Liver (tissue), 9 donors: ENCODE data around the gene SPATA31E1. TPM values are rescaled to one million over a fixed set of nuclear protein-coding genes. Genes with fewer than 3 reads are reported as not detected.
A peak's percentile ranks its signal among the peaks of the same experiment; 100 is the strongest.

Experiments used
- DNase-seq: peaks from one replicate; pipeline ENCODE4 v3.0.0-alpha.2; 2017; ENCODE audit warnings: low spot score
- H3K27ac ChIP-seq, 2 donors: one replicate each; pipeline ENCODE4 v1.7.0; 2013; ENCODE audit warnings: inconsistent platforms in 2 of 2, low read length in 2 of 2, control low read depth in 1 of 2, low read depth in 1 of 2, mild to moderate bottlenecking in 1 of 2
- H3K27me3 ChIP-seq, 4 donors: one replicate each; pipeline versions ENCODE4 v1.6.1 to v1.7.0; 2013; ENCODE audit warnings: low read length in 3 of 4, inconsistent platforms in 1 of 4, mild to moderate bottlenecking in 1 of 4, moderate library complexity in 1 of 4; ENCODE audit not compliant: control insufficient read depth in 4 of 4, insufficient read depth in 4 of 4
- H3K36me3 ChIP-seq, 4 donors: one replicate each; pipeline versions ENCODE4 v1.6.1 to v1.7.0; 2013; ENCODE audit warnings: low read length in 3 of 4, mild to moderate bottlenecking in 3 of 4, low read depth in 1 of 4, moderate library complexity in 1 of 4; ENCODE audit not compliant: control insufficient read depth in 4 of 4, insufficient read depth in 3 of 4
- H3K4me1 ChIP-seq, 4 donors: one replicate each; pipeline versions ENCODE4 v1.6.1 to v1.7.0; 2013; ENCODE audit warnings: low read length in 3 of 4, mild to moderate bottlenecking in 3 of 4, moderate library complexity in 1 of 4; ENCODE audit not compliant: control insufficient read depth in 4 of 4, insufficient read depth in 4 of 4
- H3K4me3 ChIP-seq, 3 donors: one replicate each; pipeline versions ENCODE4 v1.6.1 to v1.7.0; 2013; ENCODE audit warnings: low read length in 3 of 3, control low read depth in 1 of 3, low read depth in 1 of 3, mild to moderate bottlenecking in 1 of 3
- H3K9ac ChIP-seq, 2 donors: one replicate each; pipeline ENCODE4 v1.7.0; 2013; ENCODE audit warnings: low read length in 2 of 2, mild to moderate bottlenecking in 2 of 2, moderate library complexity in 2 of 2, control low read depth in 1 of 2, low read depth in 1 of 2
- H3K9me3 ChIP-seq, 4 donors: one replicate each; pipeline versions ENCODE4 v1.6.1 to v1.7.0; 2013; ENCODE audit warnings: low read length in 3 of 4; ENCODE audit not compliant: control insufficient read depth in 4 of 4
- ATF3 ChIP-seq: IDR thresholded peaks from 2 replicates; pipeline ENCODE4 v1.6.1; 2016; ENCODE audit warnings: antibody characterized with exemption
- CTCF ChIP-seq: fragments of 150-350 bp; IDR thresholded peaks from 2 replicates; pipeline ENCODE4 v1.5.1; 2017; ENCODE audit warnings: improper control_type of control experiment, low read depth, low read length; ENCODE audit not compliant: missing input control
- EGR1 ChIP-seq, 2 donors: IDR thresholded peaks; 2 replicates each; pipeline ENCODE4 v1.6.1; 2016 to 2018; ENCODE audit warnings: antibody characterized with exemption in 2 of 2, low read depth in 2 of 2
- FOXA1 ChIP-seq: IDR thresholded peaks from 2 replicates; pipeline ENCODE4 v1.6.1; 2016; ENCODE audit warnings: antibody characterized with exemption
- FOXA2 ChIP-seq: IDR thresholded peaks from 2 replicates; pipeline ENCODE4 v1.6.1; 2016; ENCODE audit warnings: antibody characterized with exemption
- GABPA ChIP-seq, 2 donors: IDR thresholded peaks in 1 of 2; conservative IDR thresholded peaks in 1 of 2; 2 replicates each; pipeline ENCODE4 v1.6.1; 2016; ENCODE audit warnings: antibody characterized with exemption in 2 of 2, mild to moderate bottlenecking in 1 of 2, moderate library complexity in 1 of 2
- HNF4A ChIP-seq, 2 donors: conservative IDR thresholded peaks; 2 replicates each; pipeline ENCODE4 v1.6.1; 2016; ENCODE audit warnings: antibody characterized with exemption in 2 of 2, mild to moderate bottlenecking in 2 of 2
- HNF4G ChIP-seq: IDR thresholded peaks from 2 replicates; pipeline ENCODE4 v1.6.1; 2016; ENCODE audit warnings: antibody characterized with exemption
- JUND ChIP-seq, 2 donors: IDR thresholded peaks; 2 replicates each; pipeline ENCODE4 v1.6.1; 2016; ENCODE audit warnings: antibody characterized with exemption in 2 of 2
- MAX ChIP-seq: IDR thresholded peaks from 2 replicates; pipeline ENCODE4 v1.6.1; 2016; ENCODE audit warnings: antibody characterized with exemption
- RAD21 ChIP-seq, 2 donors: IDR thresholded peaks; 2 replicates each; pipeline ENCODE4 v1.6.1; 2016; ENCODE audit warnings: antibody characterized with exemption in 2 of 2, mild to moderate bottlenecking in 2 of 2
- REST ChIP-seq: IDR thresholded peaks from 2 replicates; pipeline ENCODE4 v1.6.1; 2016; ENCODE audit warnings: antibody characterized with exemption, mild to moderate bottlenecking
- RXRA ChIP-seq, 2 donors: IDR thresholded peaks; 2 replicates each; pipeline ENCODE4 v1.6.1; 2017 to 2018; ENCODE audit warnings: antibody characterized with exemption in 2 of 2, mild to moderate bottlenecking in 1 of 2
- SP1 ChIP-seq: IDR thresholded peaks from 2 replicates; pipeline ENCODE4 v1.6.1; 2018; ENCODE audit warnings: antibody characterized with exemption, mild to moderate bottlenecking
- TAF1 ChIP-seq: conservative IDR thresholded peaks from 2 replicates; pipeline ENCODE4 v1.6.1; 2016; ENCODE audit warnings: antibody characterized with exemption, mild to moderate bottlenecking
- YY1 ChIP-seq: IDR thresholded peaks from 2 replicates; pipeline ENCODE4 v1.6.1; 2016; ENCODE audit warnings: antibody characterized with exemption, mild to moderate bottlenecking
- ZBTB33 ChIP-seq: IDR thresholded peaks from 2 replicates; pipeline ENCODE4 v1.6.1; 2016; ENCODE audit warnings: antibody characterized with exemption
- WGBS: extraction: QIAGEN DNeasy Blood & Tissue Kit; methylation state at CpG from one replicate; pipeline ENCODE4 v1.1.7; 2013; 5-methylcytosine and 5-hydroxymethylcytosine counted together
- polyA plus RNA-seq, 2 donors: library from polyadenylated mRNA; stranded (reverse) in 1 of 2; unstranded in 1 of 2; fragments of 200-250 nt in 1 of 2; fragments of >200 nt in 1 of 2; fragmentation: Nextera tagmentation in 1 of 2; extraction: Ambion mirVana in 1 of 2; gene quantifications; one replicate each; pipeline versions ENCODE4 v1.2.1 to v1.2.3, GENCODE V29; 2013 to 2015
- total RNA-seq, 2 donors: library from RNA; depleted of rRNA; stranded (reverse); fragments of >200 nt; gene quantifications; one replicate each; pipeline ENCODE4 v1.2.3, GENCODE V29; 2014
- donor health status: healthy.
- donor health status: healthy.
- donor health status: healthy.
- donor health status: healthy.
- donor health status: healthy.

The SPATA31E1 gene
- total and polyA plus RNA-seq, 4 donors = not detected

GRCh38 chr9:87872079-87872624, 10.5 kb upstream of the SPATA31E1 start:
- Histone ChIP-seq H3K4me3 (no peak overlapping the region), H3K27ac (no peak overlapping the region), H3K36me3 (no peaks in the 10 kb centered on the region), H3K9ac (no peak overlapping the region), H3K9me3 (no peaks in the 10 kb centered on the region), H3K27me3 (no peaks in the 10 kb centered on the region), H3K4me1 (no peaks in the 10 kb centered on the region)
- DNase-seq = peak; percentile 6
- no peak for TF ChIP-seq MAX
- TF ChIP-seq HNF4G = no peak
- no peak for TF ChIP-seq RAD21 (IDR thresholded peaks at IDR 0.05)
- WGBS = 93% methylated on average over 8 of the region's 8 CpGs

- Histone ChIP-seq H3K4me3 (no peak overlapping the region), H3K9ac (no peak overlapping the region), H3K4me1 (no peaks in the 10 kb centered on the region), H3K27me3 (no peaks in the 10 kb centered on the region), H3K27ac (no peak overlapping the region), H3K36me3 (no peaks in the 10 kb centered on the region), H3K9me3 (no peaks in the 10 kb centered on the region)
- no peak for DNase-seq
- 98% methylated on average over 5 of the region's 5 CpGs for WGBS
- TF ChIP-seq TAF1 = no peak
- no peak for TF ChIP-seq RXRA (IDR thresholded peaks at IDR 0.05)
- no peak for TF ChIP-seq YY1
- no peak for TF ChIP-seq SP1
- TF ChIP-seq EGR1 (IDR thresholded peaks at IDR 0.05; ENCODE audit: low read depth in 2 of 2) = no peak
- TF ChIP-seq MAX = no peak
- TF ChIP-seq FOXA1 = no peak
- no peak for TF ChIP-seq HNF4G
- TF ChIP-seq JUND (IDR thresholded peaks at IDR 0.05) = no peak
Measured at GRCh38 chr9:87873607-87874303, 8.9 kb upstream of the SPATA31E1 start.

- no peaks in the 10 kb centered on the region for H3K36me3 ChIP-seq
- no peaks in the 10 kb centered on the region for H3K9me3 ChIP-seq
- no peak overlapping the region for H3K9ac ChIP-seq
- no peak overlapping the region for H3K4me3 ChIP-seq
- H3K4me1 ChIP-seq = no peaks in the 10 kb centered on the region
- TF ChIP-seq ZBTB33 = no peak
- no peak for TF ChIP-seq REST
- TF ChIP-seq MAX = no peak
- no peak for TF ChIP-seq ATF3
- TF ChIP-seq FOXA2 = no peak
- TF ChIP-seq EGR1 (IDR thresholded peaks at IDR 0.05; ENCODE audit: low read depth in 2 of 2) = no peak
- no peak for TF ChIP-seq RAD21 (IDR thresholded peaks at IDR 0.05)
- no peak for TF ChIP-seq SP1
- no peak for TF ChIP-seq HNF4A (conservative IDR thresholded peaks at IDR 0.05)
- TF ChIP-seq HNF4G = no peak
- no peak for TF ChIP-seq YY1
- no peak for TF ChIP-seq TAF1
- no peak for TF ChIP-seq FOXA1
- no peak for TF ChIP-seq GABPA (IDR thresholded peaks at IDR 0.05 in 1 of 2, conservative IDR thresholded peaks at IDR 0.05 in 1 of 2)
- TF ChIP-seq CTCF = no peak
- no peak for DNase-seq
- H3K27ac ChIP-seq = no peak overlapping the region
- no peaks in the 10 kb centered on the region for H3K27me3 ChIP-seq
- WGBS = 73% methylated on average over 7 of the region's 7 CpGs
Measured at GRCh38 chr9:87874304-87874623, 8.4 kb upstream of the SPATA31E1 start.
